ENCODE data around the gene PCAT7. TPM values are rescaled to one million over a fixed set of nuclear protein-coding genes. Genes with fewer than 3 reads are reported as not detected.

The PCAT7 gene
- total and polyA plus RNA-seq, 2 of the 4 experiments (the other 2 are of a cell fraction) = not detected

- dilution Hi-C loops (cut with HindIII; ENCODE audit: low sequenced_read_pairs, unreplicated experiment) (no loop called here), intact Hi-C loops (cut with micrococcal nuclease) (no loop called here), in situ Hi-C loops (cut with MboI; ENCODE audit: low sequenced_read_pairs) (no loop called here)
- Histone ChIP-seq H3K4ac (ENCODE audit: low read depth, low read length) (no peak overlapping the region), H3K79me1 (ENCODE audit: low read depth in 1 of 2, low read length in 2 of 2) (no peaks in the 10 kb centered on the region), H4K20me1 (ENCODE audit: insufficient read depth, low read length) (no peaks in the 10 kb centered on the region), H4K8ac (ENCODE audit: low read depth in 2 of 2, low read length in 2 of 2) (no peak overlapping the region), H4K91ac (ENCODE audit: insufficient read depth, low read depth, low read length) (no peak overlapping the region), H2AK5ac (ENCODE audit: low read depth, low read length) (no peak overlapping the region), H2BK15ac (ENCODE audit: low read depth, low read length) (no peak overlapping the region), H2BK20ac (ENCODE audit: low read depth, low read length) (no peak overlapping the region), H3K4me1 (ENCODE audit: control insufficient read depth, insufficient read depth, low read length) (no peaks in the 10 kb centered on the region), H3K9me3 (ENCODE audit: control insufficient read depth, insufficient read depth, low read length) (no peaks in the 10 kb centered on the region), H3K27ac (ENCODE audit: insufficient read depth, low read length) (no peak overlapping the region), H3K56ac (ENCODE audit: extremely low read depth, insufficient read depth, low read length) (no peak overlapping the region), H3K36me3 (ENCODE audit: control insufficient read depth, insufficient read depth, low read length) (no peaks in the 10 kb centered on the region), H3K18ac (ENCODE audit: low read depth, low read length) (no peak overlapping the region), H3K9ac (ENCODE audit: low read depth, low read length) (no peak overlapping the region), H3K23ac (ENCODE audit: low read depth, low read length) (no peak overlapping the region), H2BK120ac (ENCODE audit: low read depth, low read length) (no peak overlapping the region), H2AK9ac (replicated peaks; ENCODE audit: low read depth, low read length, poor library complexity) (no peak overlapping the region), H3K9me1 (ENCODE audit: insufficient read depth, low read length) (no peaks in the 10 kb centered on the region), H3K14ac (replicated peaks; ENCODE audit: low read depth, low read length) (no peak overlapping the region), H3K27me3 (ENCODE audit: control insufficient read depth, insufficient read depth, low read length) (0 out of 2 replicates have a peak, but pooled peaks cover 2% of the 10 kb centered on the region), H3K4me2 (ENCODE audit: low read depth, low read length) (no peak overlapping the region), H4K5ac (ENCODE audit: low read depth, low read length) (no peak overlapping the region), H2BK5ac (ENCODE audit: low read depth, low read length, poor library complexity, severe bottlenecking) (no peak overlapping the region), H2AFZ (replicated peaks; ENCODE audit: low read length, poor library complexity) (no peak overlapping the region), H3K4me3 (ENCODE audit: insufficient read depth, low read depth, low read length) (no peak overlapping the region)
- BruUV-seq (replicated peaks) = no TSS peak
- ChIA-PET POLR2A (ENCODE audit: unreplicated experiment) (no interaction called here), CTCF (interaction anchor here (0.6 kb wide), 1 partner anchor 23 kb away, joined by 5 read pairs; no protein-coding TSS in a partner anchor)
- DNase-seq = no peak
- no peak for ATAC-seq (ENCODE audit: low read depth)
- TF ChIP-seq POLR2A (IDR thresholded peaks at IDR 0.05; ENCODE audit: low read depth, low read length) = no peak
- 88% methylated on average over 1 of the region's 3 CpGs; no CpG with 5 or more reads in 1 of the 2 experiments for WGBS, 2 experiments (ENCODE audit: extremely low coverage in 2 of 2, insufficient read length in 1 of 2)
Observed at GRCh38 chr9:94514722-94515121, 40.2 kb upstream of the PCAT7 start.

Data from IMR-90 (cell line).